HG02973 (cell line): ENCODE measurements around the gene ADCY2.

Source experiments
- ATAC-seq: cut with Tn5 transposase; IDR thresholded peaks from one replicate; pipeline ENCODE4 v1.9.1; 2021; ENCODE audit warnings: moderate library complexity; ENCODE audit not compliant: unreplicated experiment

The ADCY2 gene

GRCh38 chr5:7500256-7500655, 104.3 kb downstream of the ADCY2 start:
- ATAC-seq = no peak

- ATAC-seq = no peak
These were observed 105.1 kb downstream of the ADCY2 start for GRCh38 chr5:7501061-7501460.

GRCh38 chr5:7503564-7503963, 107.6 kb downstream of the ADCY2 start:
- no peak for ATAC-seq

- no peak for ATAC-seq
These were observed 119.5 kb downstream of the ADCY2 start for GRCh38 chr5:7515284-7515914.

- no peak for ATAC-seq
These were observed 120.3 kb downstream of the ADCY2 start for GRCh38 chr5:7516253-7516652.

GRCh38 chr5:7517006-7517405, 121.1 kb downstream of the ADCY2 start:
- ATAC-seq = no peak

GRCh38 chr5:7518947-7519560, 123.1 kb downstream of the ADCY2 start:
- ATAC-seq = no peak

GRCh38 chr5:7519564-7519963, 123.6 kb downstream of the ADCY2 start:
- no peak for ATAC-seq

- no peak for ATAC-seq
These were observed 133.9 kb downstream of the ADCY2 start for GRCh38 chr5:7529880-7530279.

- no peak for ATAC-seq
These were observed 138.0 kb downstream of the ADCY2 start for GRCh38 chr5:7533941-7534340.

GRCh38 chr5:7534505-7534904, 138.6 kb downstream of the ADCY2 start:
- no peak for ATAC-seq

GRCh38 chr5:7537573-7537972, 141.6 kb downstream of the ADCY2 start:
- ATAC-seq = no peak

- ATAC-seq = no peak
These were observed 143.6 kb downstream of the ADCY2 start for GRCh38 chr5:7539571-7539970.

- no peak for ATAC-seq
These were observed 145.0 kb downstream of the ADCY2 start for GRCh38 chr5:7540736-7541485.

- no peak for ATAC-seq
These were observed 146.0 kb downstream of the ADCY2 start for GRCh38 chr5:7541898-7542297.

- ATAC-seq = no peak
These were observed 150.6 kb downstream of the ADCY2 start for GRCh38 chr5:7546555-7546954.

GRCh38 chr5:7548596-7548995, 152.7 kb downstream of the ADCY2 start:
- no peak for ATAC-seq

GRCh38 chr5:7565559-7565958, 169.6 kb downstream of the ADCY2 start:
- ATAC-seq = no peak

GRCh38 chr5:7576023-7576715, 180.2 kb downstream of the ADCY2 start:
- ATAC-seq = no peak

- ATAC-seq = no peak
These were observed 181.4 kb downstream of the ADCY2 start for GRCh38 chr5:7577381-7577780.

- no peak for ATAC-seq
These were observed 182.1 kb downstream of the ADCY2 start for GRCh38 chr5:7578071-7578470.

- ATAC-seq = no peak
These were observed 188.8 kb downstream of the ADCY2 start for GRCh38 chr5:7584749-7585148.
